Measurements from ENCODE around the gene HNRNPLL.

- TF ChIP-seq CTCF (conservative IDR thresholded peaks at IDR 0.05; ENCODE audit: low read length) (no peak), EZH2phosphoT487 (IDR thresholded peaks at IDR 0.05; ENCODE audit: borderline replicate concordance) (no peak)
Observed at GRCh38 chr2:38599706-38600105, 3.0 kb downstream of the HNRNPLL start.

Measured in Loucy (cell line).